ENCODE measurements around the gene RASD2. TPM values are rescaled to one million over a fixed set of nuclear protein-coding genes. Genes with fewer than 3 reads are reported as not detected.
A peak's percentile ranks its signal among the peaks of the same experiment; 100 is the strongest.

The RASD2 gene
- total RNA-seq, 2 donors from 2014 or later = 0.07 TPM; not detected in 1

- Mint-ChIP-seq H3K4me3 (no peak overlapping the region), H3K27ac (no peak overlapping the region), H3K4me1 (ENCODE audit: low read depth in 2 of 2) (no peaks in the 10 kb centered on the region), H3K27me3 (peaks cover 9 to 21% of the 10 kb centered on the region in 2 donors), H3K36me3 (no peaks in the 10 kb centered on the region), H3K9me3 (no peaks in the 10 kb centered on the region)
- no peak for DNase-seq (ENCODE audit: low spot score)
- ATAC-seq = no peak
Observed at GRCh38 chr22:35567351-35568141, 26.9 kb downstream of the RASD2 start.

DNA sequence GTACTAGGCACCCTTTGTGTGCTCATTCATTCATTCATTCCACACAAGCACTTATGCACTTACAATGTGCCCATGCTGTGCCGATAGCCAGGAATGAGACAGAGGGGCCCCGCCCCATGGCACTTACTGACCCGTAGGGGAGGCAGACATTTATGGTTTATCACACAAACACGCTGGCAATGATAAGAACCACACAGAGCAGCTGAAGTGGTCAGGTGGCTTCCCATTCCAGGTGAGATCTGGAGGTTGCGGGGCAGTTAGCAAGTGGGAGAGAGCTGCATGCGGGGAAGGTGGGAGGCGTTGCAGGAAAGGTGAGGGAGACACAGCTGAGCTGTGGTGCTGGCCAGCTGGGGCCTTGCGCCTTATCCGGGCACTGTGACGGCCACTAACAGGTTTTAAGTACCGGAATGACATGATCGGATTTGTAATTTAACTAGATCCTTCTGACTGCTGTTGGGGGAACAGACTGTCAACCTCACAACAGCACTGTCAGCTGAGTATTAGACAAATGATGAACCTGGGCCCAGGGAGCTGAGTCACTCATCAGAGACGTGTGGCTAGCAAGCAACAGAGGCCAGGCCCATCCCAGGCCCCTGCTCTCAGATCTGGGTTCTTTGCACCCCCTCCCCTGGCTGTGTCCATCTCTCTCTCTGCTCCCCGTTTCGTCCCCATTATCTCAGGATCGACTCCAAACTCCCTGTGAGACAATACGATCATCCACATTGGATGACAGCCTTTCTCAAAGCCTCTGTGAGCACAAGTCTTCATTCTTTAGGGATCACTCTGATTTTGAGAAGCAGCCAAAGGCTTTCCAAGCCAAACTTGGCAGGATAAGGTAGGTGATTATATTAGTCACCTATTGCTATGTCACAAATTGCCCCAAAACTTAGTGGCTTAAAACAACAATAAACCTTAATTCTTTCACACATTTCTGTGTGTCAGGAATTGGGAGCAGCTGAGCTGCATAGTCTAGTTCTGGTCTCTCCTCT is 28.4 kb downstream of the RASD2 start:
- ATAC-seq (no peak), DNase-seq (ENCODE audit: low spot score) (no peak)
- H3K36me3 Mint-ChIP-seq = no peaks in the 10 kb centered on the region
- peaks cover 7 to 21% of the 10 kb centered on the region in 2 donors for H3K27me3 Mint-ChIP-seq
- no peak overlapping the region for H3K27ac Mint-ChIP-seq
- no peaks in the 10 kb centered on the region for H3K9me3 Mint-ChIP-seq
- no peaks in the 10 kb centered on the region for H3K4me1 Mint-ChIP-seq (ENCODE audit: low read depth in 2 of 2)
- H3K4me3 Mint-ChIP-seq = no peak overlapping the region

DNA sequence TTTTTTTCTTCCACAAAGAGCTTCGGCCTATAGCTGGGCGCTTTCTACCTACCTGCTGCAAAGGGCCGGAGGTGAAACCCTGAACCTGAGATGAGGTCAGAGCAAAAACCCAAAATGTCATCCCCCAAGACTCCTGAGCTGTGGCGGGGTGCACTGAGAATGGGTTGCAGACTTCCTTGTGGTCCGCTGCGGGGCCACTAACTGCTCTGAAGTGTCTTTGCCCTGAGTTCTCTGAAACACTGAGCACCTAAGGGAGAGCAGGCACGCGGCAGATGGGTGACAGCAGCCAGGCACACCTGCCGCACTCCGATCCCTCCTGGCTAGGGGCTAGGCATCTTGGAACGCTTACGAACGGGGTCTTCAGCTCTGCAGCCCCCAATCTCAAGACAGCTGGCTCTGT is 29.3 kb downstream of the RASD2 start:
- no peak overlapping the region for H3K4me3 Mint-ChIP-seq
- H3K27me3 Mint-ChIP-seq = peaks cover 4 to 20% of the 10 kb centered on the region in 2 donors
- H3K9me3 Mint-ChIP-seq = no peaks in the 10 kb centered on the region

DNA sequence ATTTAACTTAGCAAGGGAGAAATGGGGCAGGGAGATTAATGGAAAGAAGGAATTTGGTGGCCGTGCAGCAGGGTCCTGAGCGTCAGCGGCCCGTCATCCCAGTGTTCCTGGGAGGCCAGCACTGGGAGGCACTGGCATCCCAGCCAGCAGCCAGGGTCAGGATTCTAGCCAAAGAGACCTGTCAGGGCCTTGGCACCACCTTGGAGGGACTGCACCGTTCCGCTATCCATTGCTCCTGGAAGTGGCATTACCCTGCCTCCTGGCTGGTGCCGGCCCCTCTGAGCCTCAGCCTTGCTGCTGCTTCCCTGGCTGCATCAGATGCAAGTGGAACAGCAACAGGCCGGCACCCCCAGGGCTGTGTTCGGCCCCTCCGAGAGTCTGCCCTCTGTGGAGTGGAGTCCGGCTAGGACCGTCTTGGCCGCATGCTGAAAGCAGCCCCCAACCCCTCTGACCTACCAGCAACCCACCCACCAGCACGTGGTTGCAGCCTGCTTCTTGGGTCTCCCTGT is 30.1 kb downstream of the RASD2 start:
- DNase-seq (ENCODE audit: low spot score) = no peak
- ATAC-seq = no peak
- Mint-ChIP-seq H3K27ac (no peak overlapping the region), H3K27me3 (peaks cover 4 to 14% of the 10 kb centered on the region in 2 donors), H3K4me3 (no peak overlapping the region), H3K36me3 (no peaks in the 10 kb centered on the region), H3K9me3 (no peaks in the 10 kb centered on the region), H3K4me1 (ENCODE audit: low read depth in 2 of 2) (no peaks in the 10 kb centered on the region)

More for the DNA sequence above, 29.3 kb downstream of the RASD2 start:
- DNase-seq (ENCODE audit: low spot score) (no peak), ATAC-seq (no peak)
- no peak overlapping the region for H3K27ac Mint-ChIP-seq
- H3K4me1 Mint-ChIP-seq (ENCODE audit: low read depth in 2 of 2) = no peaks in the 10 kb centered on the region
- H3K36me3 Mint-ChIP-seq = no peaks in the 10 kb centered on the region

DNA sequence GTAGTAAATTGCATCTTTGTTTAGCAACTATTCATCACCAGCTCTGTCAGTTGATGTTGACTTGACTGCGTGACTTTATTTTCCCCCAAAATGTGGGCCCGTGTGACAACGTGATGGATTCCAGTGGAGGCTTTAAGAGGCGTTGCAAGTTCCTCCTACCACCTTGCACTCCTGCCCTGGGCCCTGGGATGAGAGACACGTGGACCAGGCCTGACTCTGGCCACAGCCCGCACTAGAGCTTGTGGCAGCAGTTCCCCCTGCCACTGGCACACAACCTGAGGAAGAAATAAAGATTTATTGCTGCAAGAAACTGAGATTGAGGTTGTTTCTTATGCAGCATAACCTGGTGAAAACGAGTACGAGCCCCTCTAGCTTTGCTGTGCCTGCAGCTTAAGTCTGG is 31.9 kb downstream of the RASD2 start:
- H3K27ac Mint-ChIP-seq = no peak overlapping the region
- no peaks in the 10 kb centered on the region for H3K4me1 Mint-ChIP-seq (ENCODE audit: low read depth in 2 of 2)
- no peaks in the 10 kb centered on the region for H3K9me3 Mint-ChIP-seq
- no peak for ATAC-seq
- peaks cover 4 to 15% of the 10 kb centered on the region in 2 donors for H3K27me3 Mint-ChIP-seq
- no peak for DNase-seq (ENCODE audit: low spot score)
- H3K36me3 Mint-ChIP-seq = no peaks in the 10 kb centered on the region
- no peak overlapping the region for H3K4me3 Mint-ChIP-seq

DNA sequence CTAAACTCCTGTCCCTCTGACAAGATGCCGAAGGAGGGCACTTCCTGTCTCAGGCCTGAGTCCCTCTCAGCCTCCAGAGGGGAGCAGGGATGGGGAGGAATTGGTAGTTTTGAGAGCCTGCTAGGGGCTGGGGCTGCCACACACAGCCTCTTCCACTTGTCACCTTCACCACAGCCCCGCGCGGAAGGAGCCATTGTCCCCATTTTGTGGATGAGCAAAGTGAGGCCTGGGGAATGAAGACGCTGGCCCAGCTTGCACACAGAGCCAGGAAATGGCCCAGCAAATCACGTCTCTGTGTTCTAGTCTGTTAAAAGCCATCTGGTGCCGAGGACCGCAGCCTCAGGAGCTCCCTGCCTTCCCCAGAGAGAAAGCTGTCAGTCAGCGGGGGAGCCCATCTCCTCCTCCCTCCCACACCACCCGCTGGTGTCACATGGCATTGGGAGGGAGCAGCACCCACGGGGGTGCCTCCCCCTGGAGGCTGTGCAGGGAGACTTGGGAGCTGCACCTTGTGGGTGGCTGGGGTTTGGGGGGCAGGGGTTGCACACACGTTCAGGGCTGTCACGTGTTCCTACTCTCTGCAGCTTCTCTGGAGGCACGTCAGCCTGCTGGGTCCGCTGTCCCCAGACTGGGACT is 34.6 kb downstream of the RASD2 start:
- no peaks in the 10 kb centered on the region for H3K9me3 Mint-ChIP-seq
- H3K36me3 Mint-ChIP-seq = no peaks in the 10 kb centered on the region
- no peak for DNase-seq (ENCODE audit: low spot score)
- peaks cover 6 to 23% of the 10 kb centered on the region in 2 donors for H3K27me3 Mint-ChIP-seq
- H3K4me3 Mint-ChIP-seq = no peak overlapping the region
- H3K27ac Mint-ChIP-seq = no peak overlapping the region
- H3K4me1 Mint-ChIP-seq (ENCODE audit: low read depth in 2 of 2) = no peaks in the 10 kb centered on the region
- peak; percentile 25 to 53 for ATAC-seq

- DNase-seq (ENCODE audit: low spot score) = no peak
- Mint-ChIP-seq H3K4me3 (no peak overlapping the region), H3K27me3 (peaks cover 6 to 15% of the 10 kb centered on the region in 2 donors), H3K36me3 (no peaks in the 10 kb centered on the region), H3K4me1 (ENCODE audit: low read depth in 2 of 2) (no peaks in the 10 kb centered on the region), H3K27ac (no peak overlapping the region), H3K9me3 (no peaks in the 10 kb centered on the region)
- no peak for ATAC-seq
Observed at GRCh38 chr22:35576671-35577070, 36.0 kb downstream of the RASD2 start.

- Mint-ChIP-seq H3K27ac (no peak overlapping the region), H3K4me3 (no peak overlapping the region), H3K27me3 (peaks cover 6 to 15% of the 10 kb centered on the region in 2 donors), H3K9me3 (no peaks in the 10 kb centered on the region), H3K4me1 (ENCODE audit: low read depth in 2 of 2) (peaks cover 0 to under 1% of the 10 kb centered on the region in 2 donors), H3K36me3 (no peaks in the 10 kb centered on the region)
- DNase-seq (ENCODE audit: low spot score) = no peak
- no peak for ATAC-seq
Observed at GRCh38 chr22:35577799-35578659, 37.4 kb downstream of the RASD2 start.

DNA sequence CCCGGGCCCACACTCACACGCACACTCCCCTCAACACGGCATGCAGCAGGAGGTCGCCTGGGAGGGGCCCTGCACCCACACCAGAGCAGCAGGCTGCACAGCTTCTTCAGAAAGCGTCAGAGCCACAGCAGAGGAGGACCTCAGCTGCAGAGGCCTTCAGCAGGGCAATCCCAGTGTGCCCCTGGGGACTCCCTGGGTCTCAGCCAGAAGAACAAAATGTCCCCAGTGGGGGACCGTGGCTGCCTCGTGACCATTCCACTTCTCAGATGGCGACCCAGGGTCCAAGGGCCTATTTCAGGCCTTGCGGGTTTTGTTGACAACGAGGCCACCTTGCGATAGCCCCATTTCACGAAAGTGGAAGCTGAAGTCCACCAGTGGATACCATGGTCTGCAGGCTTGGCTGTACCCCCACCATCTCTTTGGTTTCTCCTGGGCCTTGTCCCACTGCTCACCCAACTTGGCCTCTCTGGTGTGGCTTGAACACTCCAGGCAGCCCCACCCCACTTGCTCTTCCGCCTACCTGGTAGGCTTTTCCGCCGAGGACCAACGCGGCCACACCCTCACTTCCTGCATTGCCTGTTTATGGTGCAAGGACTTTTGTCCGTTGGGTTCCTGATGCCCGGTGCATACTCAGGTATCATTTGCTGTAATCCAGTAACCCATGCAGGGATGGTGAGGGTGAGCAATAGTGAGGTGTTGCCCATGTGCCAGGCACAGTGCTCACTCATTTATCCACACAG is 38.4 kb downstream of the RASD2 start:
- Mint-ChIP-seq H3K27me3 (peaks cover 6 to 15% of the 10 kb centered on the region in 2 donors), H3K36me3 (no peaks in the 10 kb centered on the region), H3K4me1 (ENCODE audit: low read depth in 2 of 2) (peaks cover 0 to 3% of the 10 kb centered on the region in 2 donors), H3K27ac (no peak overlapping the region), H3K9me3 (no peaks in the 10 kb centered on the region), H3K4me3 (no peak overlapping the region)
- DNase-seq (ENCODE audit: low spot score) = no peak
- ATAC-seq = no peak

DNA sequence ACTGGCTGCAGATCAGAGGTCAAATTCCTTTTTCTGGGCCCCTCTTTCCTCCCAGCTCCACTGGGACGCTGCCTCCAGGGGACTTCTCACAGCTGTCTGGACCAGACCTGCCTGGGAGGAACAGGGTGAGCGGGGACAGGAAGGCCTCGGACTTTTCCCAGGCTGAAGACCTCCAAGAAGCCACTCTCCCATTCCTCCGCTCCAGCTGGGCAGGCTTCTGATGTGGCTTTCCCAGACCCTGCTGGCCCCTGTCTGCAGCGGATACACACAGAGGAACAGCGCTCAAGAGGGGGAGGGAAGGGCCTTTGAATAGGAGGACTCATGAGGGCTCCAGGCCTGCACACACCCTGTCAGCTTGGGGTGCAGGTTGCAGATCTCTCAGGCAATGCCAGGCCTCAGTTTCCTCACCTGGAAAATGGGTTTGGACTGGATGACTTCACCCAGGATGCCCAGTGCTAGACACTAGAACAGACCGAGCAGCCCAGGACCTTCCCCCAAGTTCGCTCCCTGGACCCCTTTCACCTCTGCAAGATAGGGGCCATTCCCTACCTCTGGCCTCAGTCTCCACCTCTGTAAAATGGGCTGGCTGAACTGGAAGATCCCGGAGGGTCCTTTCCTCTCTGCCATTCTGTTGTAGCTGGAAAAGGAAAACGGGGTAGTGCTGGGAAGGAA is 39.9 kb downstream of the RASD2 start:
- Mint-ChIP-seq H3K4me3 (no peak overlapping the region), H3K27me3 (peaks cover 4 to 9% of the 10 kb centered on the region in 2 donors), H3K27ac (no peak overlapping the region), H3K4me1 (ENCODE audit: low read depth in 2 of 2) (peaks cover 0 to 3% of the 10 kb centered on the region in 2 donors), H3K36me3 (no peaks in the 10 kb centered on the region), H3K9me3 (no peaks in the 10 kb centered on the region)
- no peak for DNase-seq (ENCODE audit: low spot score)
- no peak for ATAC-seq

DNA sequence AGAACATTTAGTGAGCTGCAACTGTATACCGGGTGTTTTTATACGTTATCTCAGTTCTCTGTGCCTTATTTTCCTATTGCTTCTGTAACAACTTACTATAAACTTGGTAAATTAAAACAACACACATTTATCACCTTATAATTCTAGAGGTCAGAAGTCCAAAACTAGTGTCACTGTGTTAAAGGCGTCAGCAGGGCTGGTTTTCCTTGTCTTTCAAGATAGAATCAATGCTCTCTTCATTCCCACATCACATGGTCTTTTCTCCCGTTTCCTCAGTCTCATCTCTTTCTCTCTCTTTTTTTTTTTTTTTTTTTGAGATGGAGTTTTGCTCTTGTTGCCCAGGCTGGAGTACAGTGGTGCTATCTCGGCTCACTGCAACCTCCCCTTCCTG is 40.4 kb downstream of the RASD2 start:
- Mint-ChIP-seq H3K36me3 (no peaks in the 10 kb centered on the region), H3K9me3 (no peaks in the 10 kb centered on the region), H3K27me3 (peaks cover 4 to 9% of the 10 kb centered on the region in 2 donors), H3K4me1 (ENCODE audit: low read depth in 2 of 2) (peaks cover 0 to 3% of the 10 kb centered on the region in 2 donors), H3K27ac (no peak overlapping the region), H3K4me3 (no peak overlapping the region)
- DNase-seq (ENCODE audit: low spot score) = no peak
- ATAC-seq = no peak

Data from natural killer cell treated with Interleukin-12 subunit alpha and Interleukin-12 subunit beta and Interleukin-15 and Interleukin-18, amount 100 ng/mL, for 72 hours (primary cell).